Activated CD8-positive, alpha-beta T cell treated with anti-CD3 and anti-CD28 coated beads, Interleukin-2, amount 10 ng/mL, durations not matched to agents 7 days and 5 days (primary cell): Measurements from ENCODE around the gene KIF26B. TPM values are rescaled to one million over a fixed set of nuclear protein-coding genes. Genes with fewer than 3 reads are reported as not detected.
"Not testable (repeated sequence)": the region's sequence is repeated elsewhere in the genome, so short reads cannot be mapped to it uniquely, and the experiment has no call there.

ENCODE experiments used
- ATAC-seq: fragments of 150-1000 bp; cut with Tn5 transposase; one replicate; pipeline ENCODE4 v1.10.0; 2021; ENCODE audit warnings: moderate library complexity
- CTCF ChIA-PET: fragments of 350-600 bp; sonication (Branson Sonifier 250); formaldehyde crosslinking; loops from one replicate; lab custom pipeline; 2021; ENCODE audit warnings: antibody characterized with exemption; lab: Charles Lee
- POLR2A ChIA-PET: fragments of 350-600 bp; sonication (Branson Sonifier 250); formaldehyde crosslinking; loops from one replicate; lab custom pipeline; 2021; ENCODE audit warnings: antibody characterized with exemption; lab: Charles Lee
- DNase-seq: peaks from one replicate; pipeline ENCODE4 v3.0.0-alpha.2; 2020
- H3K27ac Mint-ChIP-seq: one replicate; pipeline ENCODE4 v1.8.0; 2021; ENCODE audit warnings: mild to moderate bottlenecking, mixed read lengths
- H3K27me3 Mint-ChIP-seq: one replicate; pipeline ENCODE4 v1.8.0; 2021; ENCODE audit warnings: low read depth, mixed read lengths
- H3K36me3 Mint-ChIP-seq: one replicate; pipeline ENCODE4 v1.8.0; 2021; ENCODE audit warnings: low read depth, mixed read lengths
- H3K4me1 Mint-ChIP-seq: one replicate; pipeline ENCODE4 v1.8.0; 2021; ENCODE audit warnings: low read depth, mixed read lengths
- H3K4me3 Mint-ChIP-seq: one replicate; pipeline ENCODE4 v1.8.0; 2021; ENCODE audit warnings: mild to moderate bottlenecking, mixed read lengths
- H3K9me3 Mint-ChIP-seq: one replicate; pipeline ENCODE4 v1.8.0; 2022; ENCODE audit warnings: mixed read lengths; ENCODE audit not compliant: insufficient read depth
- total RNA-seq, 2 experiments: library from RNA; stranded (reverse); gene quantifications; one replicate each; pipeline ENCODE4 v1.2.3, GENCODE V29; 2021

The KIF26B gene
- total RNA-seq, 2 experiments from 2014 or later, result 0.03 to 0.08 TPM

- H3K4me1 Mint-ChIP-seq, result no peaks in the 10 kb centered on the region
- no peak overlapping the region for H3K4me3 Mint-ChIP-seq
- ChIA-PET CTCF (no interaction called here), POLR2A (no interaction called here)
- peaks cover 3% of the 10 kb centered on the region for H3K27me3 Mint-ChIP-seq
- no peak for DNase-seq
- H3K27ac Mint-ChIP-seq, result no peak overlapping the region
- no peaks in the 10 kb centered on the region for H3K36me3 Mint-ChIP-seq
- no peaks in the 10 kb centered on the region for H3K9me3 Mint-ChIP-seq
- ATAC-seq, result no peak
Observed at GRCh38 chr1:245692318-245692717, 537.5 kb downstream of the KIF26B start.

- Mint-ChIP-seq H3K27ac (no peak overlapping the region), H3K4me3 (no peak overlapping the region), H3K4me1 (no peaks in the 10 kb centered on the region), H3K27me3 (peaks cover 3% of the 10 kb centered on the region), H3K9me3 (no peaks in the 10 kb centered on the region), H3K36me3 (no peaks in the 10 kb centered on the region)
- DNase-seq, result no peak
- CTCF ChIA-PET, result no interaction called here
- POLR2A ChIA-PET, result no interaction called here
- no peak for ATAC-seq
Observed at GRCh38 chr1:245693116-245693793, 538.5 kb downstream of the KIF26B start.

DNA sequence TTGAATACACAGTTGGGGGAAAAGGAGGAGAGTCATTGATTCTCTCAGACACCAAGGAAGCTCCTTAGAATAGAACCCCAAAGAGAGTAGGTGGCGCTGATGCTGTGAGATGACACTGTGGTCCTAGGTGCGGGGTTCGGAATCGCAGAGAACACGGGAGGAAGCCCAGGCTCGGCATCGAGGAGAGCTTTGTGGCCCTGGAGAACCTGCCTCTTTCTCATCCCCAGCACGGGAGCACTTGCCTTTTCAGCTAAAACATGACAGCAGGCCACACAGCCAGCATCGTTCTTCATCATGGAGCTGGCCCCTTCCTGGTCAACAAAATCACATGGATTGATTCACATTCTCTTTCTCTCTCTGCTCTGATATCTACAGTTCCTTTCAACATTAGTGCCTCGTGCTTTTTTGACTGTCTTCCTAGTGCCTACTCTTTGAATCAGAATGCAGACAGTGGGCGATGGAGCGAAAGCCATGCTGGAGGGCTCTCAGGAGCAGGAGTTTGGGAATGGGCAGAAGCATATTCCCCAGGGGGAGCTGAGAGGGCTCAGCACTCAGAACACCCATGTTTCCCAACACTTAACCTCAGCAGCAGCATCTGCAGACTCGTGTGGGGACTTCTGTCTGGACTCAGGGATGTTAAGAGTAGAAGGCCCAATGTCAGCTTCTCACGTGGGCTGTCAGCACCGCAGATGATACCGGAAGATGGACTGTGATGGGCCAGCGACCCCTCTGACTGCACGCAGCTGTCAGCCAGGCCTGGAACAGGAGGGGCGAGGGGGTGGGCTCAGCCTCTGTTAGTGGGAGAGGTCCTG is 539.4 kb downstream of the KIF26B start:
- Mint-ChIP-seq H3K36me3 (no peaks in the 10 kb centered on the region), H3K27me3 (peaks cover 3% of the 10 kb centered on the region), H3K27ac (no peak overlapping the region), H3K9me3 (no peaks in the 10 kb centered on the region), H3K4me1 (no peaks in the 10 kb centered on the region), H3K4me3 (no peak overlapping the region)
- no peak for ATAC-seq
- ChIA-PET POLR2A (interaction anchor here (0.6 kb wide), 1 partner anchor 19 kb away, joined by 3 read pairs; no protein-coding TSS in a partner anchor), CTCF (no interaction called here)
- no peak for DNase-seq

GRCh38 chr1:245694753-245695195 is 540.0 kb downstream of the KIF26B start:
- POLR2A ChIA-PET, result interaction anchor here (0.6 kb wide), 1 partner anchor 20 kb away, joined by 3 read pairs; no protein-coding TSS in a partner anchor
- DNase-seq (no peak), ATAC-seq (no peak)
- peaks cover 3% of the 10 kb centered on the region for H3K27me3 Mint-ChIP-seq
- no peaks in the 10 kb centered on the region for H3K4me1 Mint-ChIP-seq
- CTCF ChIA-PET, result no interaction called here
- no peak overlapping the region for H3K27ac Mint-ChIP-seq
- H3K4me3 Mint-ChIP-seq, result no peak overlapping the region
- H3K9me3 Mint-ChIP-seq, result no peaks in the 10 kb centered on the region
- H3K36me3 Mint-ChIP-seq, result no peaks in the 10 kb centered on the region

- Mint-ChIP-seq H3K4me1 (no peaks in the 10 kb centered on the region), H3K27ac (no peak overlapping the region), H3K9me3 (no peaks in the 10 kb centered on the region), H3K36me3 (no peaks in the 10 kb centered on the region), H3K4me3 (no peak overlapping the region), H3K27me3 (peaks cover 2% of the 10 kb centered on the region)
- ChIA-PET POLR2A (no interaction called here), CTCF (no interaction called here)
- DNase-seq, result no peak
- ATAC-seq, result no peak
Observed at GRCh38 chr1:245695211-245695610, 540.4 kb downstream of the KIF26B start.

- POLR2A ChIA-PET, CTCF ChIA-PET, H3K4me3 Mint-ChIP-seq, H3K9me3 Mint-ChIP-seq, H3K4me1 Mint-ChIP-seq, DNase-seq, H3K36me3 Mint-ChIP-seq, H3K27me3 Mint-ChIP-seq, ATAC-seq, H3K27ac Mint-ChIP-seq: not testable (repeated sequence)
Observed at GRCh38 chr1:245695701-245696100, 540.9 kb downstream of the KIF26B start.

DNA sequence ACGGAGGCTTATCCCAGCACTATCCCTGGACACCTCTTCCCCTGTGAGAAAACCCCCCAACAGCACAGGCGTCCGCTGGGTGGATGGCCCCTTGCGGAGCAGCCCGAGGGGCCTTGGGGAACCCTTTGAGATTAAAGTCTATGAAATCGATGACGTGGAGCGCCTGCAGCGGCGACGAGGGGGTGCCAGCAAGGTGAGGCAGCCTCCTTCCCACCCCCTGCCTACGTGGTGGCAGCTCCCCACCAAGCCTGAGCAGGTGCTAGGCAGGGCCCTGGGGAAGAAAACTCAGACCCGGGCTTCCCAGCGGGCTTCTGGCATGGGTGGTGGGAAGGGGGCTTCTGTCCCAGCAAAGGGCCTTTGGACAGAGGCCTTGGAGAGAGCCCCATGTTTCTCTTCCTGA is 543.3 kb downstream of the KIF26B start:
- Mint-ChIP-seq H3K36me3 (no peaks in the 10 kb centered on the region), H3K4me3 (no peak overlapping the region), H3K27ac (no peak overlapping the region), H3K9me3 (no peaks in the 10 kb centered on the region), H3K27me3 (no peaks in the 10 kb centered on the region), H3K4me1 (no peaks in the 10 kb centered on the region)
- ChIA-PET POLR2A (no interaction called here), CTCF (no interaction called here)
- no peak for DNase-seq
- no peak for ATAC-seq

GRCh38 chr1:245698860-245699259 is 544.1 kb downstream of the KIF26B start:
- ChIA-PET POLR2A (no interaction called here), CTCF (no interaction called here)
- ATAC-seq (no peak), DNase-seq (no peak)
- Mint-ChIP-seq H3K27ac (no peak overlapping the region), H3K27me3 (no peaks in the 10 kb centered on the region), H3K4me1 (no peaks in the 10 kb centered on the region), H3K36me3 (no peaks in the 10 kb centered on the region), H3K9me3 (no peaks in the 10 kb centered on the region), H3K4me3 (no peak overlapping the region)

GRCh38 chr1:245700631-245701030 is 545.8 kb downstream of the KIF26B start:
- no peaks in the 10 kb centered on the region for H3K27me3 Mint-ChIP-seq
- no peaks in the 10 kb centered on the region for H3K36me3 Mint-ChIP-seq
- ChIA-PET POLR2A (no interaction called here), CTCF (no interaction called here)
- H3K9me3 Mint-ChIP-seq, result no peaks in the 10 kb centered on the region
- DNase-seq (no peak), ATAC-seq (no peak)
- H3K4me3 Mint-ChIP-seq, result no peak overlapping the region
- H3K27ac Mint-ChIP-seq, result no peak overlapping the region
- H3K4me1 Mint-ChIP-seq, result no peaks in the 10 kb centered on the region

- no peaks in the 10 kb centered on the region for H3K36me3 Mint-ChIP-seq
- H3K27ac Mint-ChIP-seq, result no peak overlapping the region
- no peaks in the 10 kb centered on the region for H3K27me3 Mint-ChIP-seq
- no peaks in the 10 kb centered on the region for H3K4me1 Mint-ChIP-seq
- DNase-seq, result no peak
- POLR2A ChIA-PET, result no interaction called here
- CTCF ChIA-PET, result no interaction called here
- no peak for ATAC-seq
- no peak overlapping the region for H3K4me3 Mint-ChIP-seq
- H3K9me3 Mint-ChIP-seq, result no peaks in the 10 kb centered on the region
Observed at GRCh38 chr1:245701631-245702030, 546.8 kb downstream of the KIF26B start.

DNA sequence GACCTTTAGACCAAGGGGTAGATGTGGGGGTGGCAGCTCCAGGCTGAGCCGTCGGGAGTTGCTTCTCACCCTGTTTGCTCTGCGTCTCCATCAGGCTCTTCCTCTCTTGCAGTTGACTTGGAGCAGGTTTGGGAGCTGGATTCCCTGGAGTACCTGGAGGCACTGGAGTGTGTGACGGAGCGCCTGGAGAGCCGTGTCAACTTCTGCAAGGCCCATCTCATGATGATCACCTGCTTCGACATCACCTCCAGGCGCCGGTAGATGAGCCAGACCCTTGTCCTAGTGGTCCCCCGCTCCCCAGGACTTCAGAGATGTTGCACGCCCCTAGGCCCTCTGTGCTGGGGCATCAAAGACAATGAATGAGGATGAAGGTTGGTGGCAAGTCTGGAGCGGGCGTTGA is 547.6 kb downstream of the KIF26B start:
- Mint-ChIP-seq H3K4me3 (no peak overlapping the region), H3K36me3 (no peaks in the 10 kb centered on the region), H3K27me3 (no peaks in the 10 kb centered on the region), H3K4me1 (no peaks in the 10 kb centered on the region), H3K9me3 (no peaks in the 10 kb centered on the region), H3K27ac (no peak overlapping the region)
- ChIA-PET CTCF (no interaction called here), POLR2A (no interaction called here)
- no peak for ATAC-seq
- DNase-seq, result no peak

- H3K27me3 Mint-ChIP-seq, result no peaks in the 10 kb centered on the region
- H3K27ac Mint-ChIP-seq, result no peak overlapping the region
- no peaks in the 10 kb centered on the region for H3K36me3 Mint-ChIP-seq
- no peaks in the 10 kb centered on the region for H3K4me1 Mint-ChIP-seq
- ATAC-seq (no peak), DNase-seq (no peak)
- CTCF ChIA-PET, result no interaction called here
- POLR2A ChIA-PET, result interaction anchor here (0.5 kb wide), 1 partner anchor 318 kb away, joined by 3 read pairs; no protein-coding TSS in a partner anchor
- no peaks in the 10 kb centered on the region for H3K9me3 Mint-ChIP-seq
- H3K4me3 Mint-ChIP-seq, result no peak overlapping the region
Observed at GRCh38 chr1:245704341-245704740, 549.6 kb downstream of the KIF26B start.
